ENCODE results near the gene PLD3.

GRCh38 chr19:40357640-40358039 is 9.1 kb downstream of the PLD3 start:
- TF ChIP-seq EZH2 (IDR thresholded peaks at IDR 0.05; ENCODE audit: low read length) = no peak
- TF ChIP-seq CTCF (optimal IDR thresholded peaks at IDR 0.05 in 1 of 3, IDR thresholded peaks at IDR 0.05 in 1 of 3, conservative IDR thresholded peaks at IDR 0.05 in 1 of 3; ENCODE audit: extremely low read depth in 1 of 3, insufficient read depth in 2 of 3, low read length in 3 of 3) = no peak
